Activated CD8-positive, alpha-beta memory T cell treated with anti-CD3 and anti-CD28 coated beads, Interleukin-2, amount 50 U/mL, for 1 hour (primary cell): ENCODE results near the gene CHST7.

Experiments
- DNase-seq: peaks from one replicate; pipeline ENCODE4 v3.0.0-alpha.2; 2020; ENCODE audit errors: extremely low read depth

CHST7 gene

DNA sequence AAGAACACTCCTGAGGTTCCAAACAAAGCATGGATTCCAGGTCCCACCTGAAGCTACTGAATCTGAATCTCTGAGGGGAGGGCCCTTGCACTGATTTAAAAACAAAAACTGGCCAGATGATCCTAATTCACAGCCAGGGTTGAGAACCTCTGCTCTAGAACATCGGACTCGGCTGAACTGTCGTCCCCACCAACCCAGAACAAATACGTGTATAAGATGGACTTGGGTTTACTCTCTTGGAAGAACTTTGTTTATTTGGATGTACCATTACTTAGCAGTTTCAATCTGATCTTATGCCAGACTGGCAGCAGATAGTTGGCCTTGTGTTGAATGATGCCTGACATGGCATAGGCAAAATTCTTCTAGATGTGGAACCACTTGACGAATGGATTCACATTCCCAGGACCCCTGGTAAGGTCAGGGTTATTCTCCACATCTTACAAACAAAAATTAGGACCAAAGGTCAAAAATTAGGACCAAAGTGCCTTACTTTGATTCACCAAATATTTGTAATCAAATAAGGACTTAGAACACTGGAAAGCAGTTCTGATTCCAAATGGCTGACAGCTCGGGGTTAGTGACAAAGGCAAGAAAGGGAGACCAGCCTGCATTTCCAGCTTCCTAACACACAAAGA, 29.0 kb downstream of the CHST7 start:
- DNase-seq: no peak

DNA sequence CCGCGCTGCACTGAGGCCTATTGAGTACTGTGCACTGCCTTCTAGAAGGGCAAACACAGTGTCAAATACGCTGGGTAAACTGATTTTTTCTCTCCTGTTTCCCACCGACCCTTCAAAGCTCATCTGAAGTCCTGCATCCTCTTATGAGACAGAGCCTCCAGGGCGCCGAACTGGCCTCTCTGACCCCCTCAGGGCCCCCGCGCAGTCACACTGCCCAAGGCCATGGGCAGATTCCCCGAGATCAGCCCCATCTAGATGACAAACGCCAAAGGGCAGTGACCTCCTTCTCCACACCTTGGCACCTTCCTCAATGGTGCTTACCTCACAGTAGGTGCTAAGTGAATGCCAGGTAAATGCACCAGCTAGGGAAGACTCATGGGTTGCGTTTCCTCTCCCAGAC, 34.4 kb downstream of the CHST7 start:
- DNase-seq: no peak

DNA sequence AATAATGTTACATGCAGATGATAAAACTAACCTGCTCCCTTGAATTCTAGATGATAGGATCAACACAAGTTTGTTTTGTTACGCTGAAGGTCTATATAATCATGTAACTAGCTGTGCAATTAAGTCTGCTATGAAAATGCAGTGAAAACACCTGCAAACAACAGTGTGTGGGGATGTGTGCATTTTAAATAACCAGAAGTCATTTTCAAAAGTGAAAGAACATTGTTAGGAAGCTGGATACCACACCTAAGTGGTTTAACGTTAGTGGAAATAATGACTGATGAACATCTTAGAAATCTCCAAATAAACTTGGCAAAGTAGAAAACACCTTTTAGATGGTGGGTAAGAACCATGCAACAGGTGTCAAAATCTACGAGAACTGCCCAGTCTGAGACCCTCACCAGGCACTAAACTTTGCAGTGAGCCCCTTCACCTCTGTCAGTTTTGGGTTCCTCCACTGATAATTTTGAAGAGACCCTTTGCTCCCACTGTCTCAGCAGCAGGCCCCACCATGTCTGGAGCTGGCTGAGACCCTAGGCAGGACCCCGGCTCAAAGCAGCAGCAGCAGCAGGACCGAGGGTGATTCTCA, 36.6 kb downstream of the CHST7 start:
- no peak for DNase-seq

DNA sequence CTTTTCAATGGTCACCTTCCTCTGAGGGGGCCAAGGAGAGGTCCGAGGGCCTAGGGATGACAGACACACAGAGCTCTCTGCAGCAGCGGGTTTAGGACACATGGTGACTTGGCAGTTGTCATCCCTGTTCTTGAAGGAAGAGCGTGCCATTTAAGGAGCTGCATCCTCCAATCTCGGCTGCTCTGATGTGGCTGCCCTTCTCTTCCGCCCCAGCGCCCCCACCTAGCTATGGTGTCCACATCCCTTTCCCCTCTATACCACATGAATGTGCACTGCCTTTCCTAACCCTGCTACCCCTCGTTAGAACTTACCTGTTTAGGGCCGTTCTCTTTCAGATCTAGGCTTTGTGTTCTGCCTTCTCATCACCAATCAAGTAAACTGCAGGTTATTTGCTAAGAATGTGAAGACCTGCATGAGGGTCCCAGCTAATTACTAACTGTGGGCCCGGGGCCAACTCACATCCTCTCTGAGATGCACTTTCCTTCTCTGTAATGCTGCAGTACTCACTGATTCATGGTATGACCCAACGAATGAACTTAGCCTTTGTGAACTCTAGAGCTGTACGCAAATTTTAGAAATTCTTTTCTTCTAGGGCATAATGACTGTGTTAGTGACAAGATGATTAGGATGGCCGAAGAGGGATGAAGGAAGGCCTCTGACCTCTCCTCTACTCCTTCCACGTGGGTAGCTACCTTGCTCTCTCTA, 38.2 kb downstream of the CHST7 start:
- DNase-seq: no peak

DNA sequence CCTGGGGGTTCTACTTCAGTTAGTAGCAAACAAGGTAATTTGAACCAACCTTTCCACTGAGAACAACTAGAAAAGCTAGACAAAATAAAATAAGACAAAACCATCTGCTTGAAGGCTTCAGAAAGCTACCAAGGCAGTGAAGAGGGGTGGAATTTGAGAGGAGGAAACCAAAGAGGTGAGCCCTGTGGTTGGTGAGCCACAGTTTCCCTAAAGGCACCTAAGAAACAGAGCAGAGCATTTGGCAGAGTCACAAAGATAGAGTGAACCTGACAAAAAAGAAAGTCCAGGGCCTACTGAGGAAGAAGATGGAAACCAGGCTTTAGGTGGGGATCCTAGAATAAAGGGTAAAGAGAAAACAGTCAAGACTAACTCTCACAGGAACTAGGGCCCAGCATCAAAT, 44.3 kb downstream of the CHST7 start:
- no peak for DNase-seq

DNA sequence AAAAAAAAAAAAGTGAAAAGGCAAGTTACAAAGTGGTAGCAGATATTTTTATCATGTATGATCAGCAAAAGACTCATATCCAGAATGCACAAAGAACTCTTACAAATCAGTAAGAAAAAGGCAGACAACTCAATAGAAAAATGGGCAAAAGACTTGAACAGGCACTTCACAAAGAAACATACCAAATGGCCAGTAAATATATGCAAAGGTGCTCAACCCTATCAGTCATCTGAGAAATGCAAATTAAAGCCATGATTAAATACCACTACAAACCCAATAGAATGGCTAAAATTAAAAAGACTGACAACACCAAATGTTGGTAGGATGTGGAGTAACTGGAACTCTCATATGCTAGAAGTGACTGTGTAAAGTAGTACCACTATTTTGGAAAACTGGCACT, 45.4 kb downstream of the CHST7 start:
- no peak for DNase-seq

DNA sequence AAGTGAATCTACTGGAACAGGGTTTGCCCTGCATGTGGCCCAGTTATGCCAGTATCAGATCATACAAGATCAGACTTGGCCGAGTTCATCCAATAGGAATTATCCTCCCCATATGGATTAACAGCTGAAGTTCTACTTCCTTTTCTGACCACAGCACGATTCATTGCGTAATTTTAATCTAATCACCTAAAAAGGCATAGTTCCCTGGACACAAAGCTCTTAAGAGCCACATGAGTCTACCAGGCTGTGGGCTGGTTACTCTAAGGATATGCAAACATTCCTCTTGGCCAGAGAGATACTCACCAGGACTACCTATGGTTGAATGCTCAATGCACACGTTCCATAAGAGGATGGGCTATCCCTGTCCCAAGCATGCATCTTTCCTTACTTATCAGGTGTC, 46.9 kb downstream of the CHST7 start:
- no peak for DNase-seq

DNA sequence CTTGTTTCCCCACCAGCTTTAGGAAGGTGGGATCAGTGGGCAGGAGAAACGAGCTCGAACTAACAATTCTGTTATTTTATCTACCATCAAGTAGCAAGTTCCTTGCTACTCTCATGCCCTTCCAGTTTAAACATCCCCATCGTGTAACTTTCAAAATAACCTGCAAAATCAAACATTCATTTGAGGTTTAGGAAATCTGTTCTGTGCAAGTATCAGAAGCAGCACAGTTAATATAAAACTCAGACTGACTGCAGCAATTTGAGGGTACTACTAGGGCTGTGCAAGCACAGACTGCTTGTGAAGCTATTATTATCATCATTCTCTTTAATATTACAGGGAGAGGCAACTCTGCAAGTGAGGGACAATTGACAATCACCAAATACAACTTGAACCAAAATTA, 48.0 kb downstream of the CHST7 start:
- DNase-seq: no peak

DNA sequence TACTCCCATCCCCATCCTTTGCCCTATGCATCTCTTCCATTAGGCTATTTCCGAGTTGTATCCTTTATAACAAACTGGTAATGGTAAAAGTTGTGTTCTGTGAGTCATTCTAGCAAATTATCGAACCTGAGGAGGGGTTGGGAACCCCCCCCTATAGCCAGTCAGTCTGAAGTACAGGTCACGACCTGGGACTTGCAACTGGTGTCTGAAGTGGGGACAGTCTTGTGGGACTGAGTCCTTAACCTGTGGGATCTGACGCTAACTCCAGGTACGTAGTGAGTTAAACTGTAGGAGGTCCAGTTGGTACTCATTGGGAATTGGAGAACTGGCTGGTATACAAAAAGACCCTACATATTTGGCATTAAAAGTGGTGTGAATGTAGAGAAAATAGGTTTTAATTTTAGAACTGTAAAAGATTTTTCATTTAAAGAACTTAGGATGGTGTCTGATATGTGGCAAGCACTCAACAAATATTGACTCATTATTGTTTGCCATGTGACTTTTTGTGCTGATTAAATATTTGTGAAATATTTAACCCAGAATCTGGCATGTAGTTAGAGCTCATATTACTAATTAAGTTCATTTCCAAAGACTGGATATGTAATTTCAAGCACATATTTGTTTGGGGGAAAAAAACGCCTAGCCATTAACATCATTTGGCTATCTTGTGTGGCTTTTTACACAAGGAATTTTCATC, 50.7 kb downstream of the CHST7 start:
- no peak for DNase-seq

DNA sequence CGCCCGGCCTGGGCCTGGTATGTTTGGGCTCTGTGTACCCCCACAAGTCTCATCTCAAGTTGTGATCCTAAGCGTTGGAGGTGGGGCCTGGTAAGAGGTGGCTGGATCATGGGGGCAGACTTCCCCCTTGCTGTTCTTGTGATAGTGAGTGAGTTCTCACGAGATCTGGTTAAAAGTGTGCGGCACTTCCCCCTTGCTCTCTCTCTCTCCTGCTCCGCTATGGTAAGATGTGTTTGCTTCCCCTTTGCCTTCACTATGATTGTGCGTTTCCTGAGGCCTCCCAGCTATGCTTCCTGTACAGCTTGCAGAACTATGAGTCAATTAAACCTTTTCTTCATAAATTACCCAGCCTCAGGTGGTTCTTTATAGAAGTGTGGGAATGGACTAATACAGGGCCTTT, 53.0 kb downstream of the CHST7 start:
- no peak for DNase-seq

DNA sequence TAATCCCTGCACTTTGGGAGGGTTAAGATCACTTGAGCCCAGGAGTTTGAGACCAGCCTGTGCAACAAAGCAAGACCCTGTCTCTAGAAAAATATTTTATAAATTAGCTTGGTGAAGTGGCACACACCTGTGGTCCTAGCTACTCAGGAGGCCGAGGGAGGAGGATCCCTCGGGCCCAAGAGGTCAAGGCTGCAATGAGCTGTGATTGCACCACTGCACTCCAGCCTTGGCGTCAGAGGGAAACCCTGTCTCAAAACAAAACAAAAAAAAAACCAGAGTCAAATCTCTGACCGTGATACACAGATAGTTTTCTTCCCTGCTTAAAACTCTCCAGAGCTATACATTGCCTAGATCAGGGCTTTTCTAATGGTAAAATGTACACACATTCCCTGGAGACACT, 53.5 kb downstream of the CHST7 start:
- DNase-seq: no peak

DNA sequence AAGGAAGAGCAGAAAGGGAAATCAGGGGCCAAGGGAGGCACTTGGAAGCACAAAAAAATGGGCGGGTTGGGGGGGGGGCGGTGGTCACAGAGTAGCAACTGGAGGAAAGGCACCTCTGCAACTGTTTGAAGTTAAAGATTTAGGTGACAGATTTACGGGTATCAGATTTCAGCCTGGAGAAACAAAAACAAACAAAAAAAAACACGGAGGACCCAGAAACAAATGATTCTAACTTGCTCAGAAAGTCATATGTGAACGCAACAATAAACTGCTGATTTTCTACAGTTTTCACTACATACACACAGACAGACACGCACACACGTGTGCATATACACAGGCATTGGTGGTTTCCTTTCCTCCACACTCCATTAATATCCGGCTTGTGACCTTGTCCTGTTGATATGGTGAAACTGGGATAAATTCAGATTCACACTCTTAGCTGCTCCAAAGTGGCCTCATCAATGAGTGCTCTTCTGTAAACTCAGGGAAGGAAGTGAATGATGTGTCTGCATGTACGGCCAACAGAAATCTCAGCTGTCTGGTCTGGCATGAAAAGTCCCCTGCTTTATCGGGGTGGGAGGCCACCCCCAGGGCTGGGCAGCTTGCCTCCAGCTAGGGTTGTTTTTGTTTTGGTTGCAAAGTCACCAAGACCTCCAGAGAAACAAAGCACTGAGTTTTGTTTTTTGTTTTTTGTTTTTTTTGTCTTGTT, 54.3 kb downstream of the CHST7 start:
- DNase-seq: no peak

DNA sequence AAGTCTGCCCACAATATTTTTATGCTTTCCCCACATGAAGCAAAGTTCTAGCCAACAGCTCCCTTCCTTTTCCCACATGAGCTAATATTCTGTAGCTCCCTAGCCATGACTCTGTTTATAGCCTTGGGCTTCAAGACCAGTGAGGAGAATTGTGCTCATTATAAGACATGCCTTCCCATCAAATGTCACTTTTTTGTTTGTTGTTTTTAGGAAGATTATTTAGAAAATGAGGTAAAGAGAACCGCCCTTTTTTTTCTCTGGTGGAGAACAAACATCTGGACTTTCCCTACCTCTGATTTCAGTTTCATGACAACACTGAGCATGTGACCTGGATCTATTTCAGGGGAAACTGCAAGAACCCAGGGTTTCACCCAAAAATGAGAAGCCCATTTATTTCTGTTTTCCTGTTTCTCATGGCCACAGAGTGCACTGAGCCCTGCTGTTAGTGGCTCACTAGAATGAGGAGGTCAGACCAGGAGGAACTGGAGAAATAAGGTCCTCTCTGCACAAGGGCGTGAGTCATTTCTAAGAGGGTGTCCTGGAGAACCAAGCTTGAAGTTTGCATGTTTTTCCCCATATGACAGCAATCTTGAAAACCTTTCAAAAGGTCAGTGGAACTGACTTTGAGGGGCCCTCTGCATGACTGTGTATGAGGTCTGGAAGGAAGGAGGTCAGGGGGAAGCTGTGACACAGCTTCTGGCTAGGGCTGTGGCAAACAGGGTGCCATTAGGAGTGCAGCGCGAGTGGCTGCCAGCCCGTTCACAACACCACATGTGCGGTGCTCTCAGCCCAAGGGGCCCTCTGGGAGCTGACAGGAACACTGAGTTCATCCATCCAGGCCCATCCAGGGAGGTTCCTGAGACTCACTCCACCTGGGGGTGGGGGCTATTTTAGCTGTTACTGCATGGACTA, 55.2 kb downstream of the CHST7 start:
- no peak for DNase-seq

DNA sequence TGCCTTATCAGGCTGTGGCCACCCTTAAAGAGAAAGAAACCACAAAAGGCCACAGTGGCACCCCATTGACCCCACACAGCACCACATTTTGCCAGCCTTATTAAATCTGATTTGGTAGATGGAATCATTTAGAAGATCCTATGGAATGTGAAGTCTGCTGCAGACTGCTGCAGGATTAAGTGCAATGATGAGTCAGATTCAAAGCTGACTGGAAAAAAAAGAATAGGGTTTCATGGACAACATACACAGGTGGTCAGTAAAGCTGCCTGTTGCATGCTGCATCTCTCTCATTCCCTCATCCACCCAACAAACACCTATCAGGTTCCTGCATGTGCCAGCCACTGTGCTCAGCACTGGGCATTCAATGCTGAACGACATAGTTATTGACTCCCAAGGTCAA, 56.6 kb downstream of the CHST7 start:
- DNase-seq: no peak

DNA sequence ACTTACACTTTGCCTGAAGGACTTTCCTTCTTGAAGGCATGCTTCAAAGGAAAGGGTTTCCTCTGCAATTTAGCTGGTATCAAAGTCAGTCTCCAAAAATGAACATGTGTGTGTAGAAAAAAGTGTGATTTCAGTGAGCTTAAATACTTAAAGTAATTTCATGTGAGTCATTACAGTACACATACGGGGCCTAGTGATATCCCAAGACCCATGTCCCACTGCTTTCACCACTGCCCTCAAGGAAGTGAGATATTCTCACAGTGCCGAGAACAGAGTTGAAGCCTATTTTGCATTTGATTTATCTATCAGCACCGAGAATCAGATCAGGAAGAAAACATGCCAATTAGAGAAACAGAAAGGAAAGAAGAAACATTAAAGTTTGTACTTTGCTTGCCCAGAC, 61.0 kb downstream of the CHST7 start:
- no peak for DNase-seq

DNA sequence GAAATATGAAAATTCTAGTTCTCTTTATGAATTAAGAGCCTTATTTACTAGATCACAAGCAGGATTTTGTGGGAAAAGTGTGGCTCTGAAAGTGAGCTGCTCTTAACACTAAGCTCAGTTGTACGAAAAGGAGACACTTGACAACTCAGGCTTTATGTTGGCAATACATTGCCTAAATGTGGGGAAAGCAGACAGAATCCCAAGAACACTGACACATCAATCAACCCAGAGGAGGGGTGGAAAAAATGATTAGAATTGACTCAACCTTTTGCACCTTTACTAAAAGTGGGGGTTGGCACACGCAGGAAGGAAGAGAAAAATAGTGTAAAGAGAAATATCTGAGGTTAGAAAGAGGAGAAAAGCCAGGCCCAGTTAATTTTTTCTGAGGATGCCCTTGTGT, 61.6 kb downstream of the CHST7 start:
- no peak for DNase-seq

DNA sequence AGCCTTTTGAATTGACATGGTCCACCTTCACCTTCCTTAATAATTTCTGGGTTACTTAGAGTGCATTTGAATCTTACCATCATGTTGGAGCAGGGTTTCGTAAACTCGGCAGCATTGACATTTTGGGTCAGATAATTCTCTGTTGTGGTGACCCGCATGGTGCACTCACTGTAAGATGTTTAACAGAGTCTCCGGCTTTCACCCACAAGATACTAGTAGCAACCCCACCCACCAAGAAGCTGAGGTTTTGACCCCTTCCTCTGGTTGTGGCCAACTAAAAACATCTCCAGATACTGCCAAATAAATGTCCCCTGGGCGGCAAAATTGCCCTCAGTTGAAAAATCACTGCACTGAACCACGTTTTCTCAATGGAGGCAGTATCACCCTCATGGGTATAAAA, 62.7 kb downstream of the CHST7 start:
- DNase-seq: no peak

DNA sequence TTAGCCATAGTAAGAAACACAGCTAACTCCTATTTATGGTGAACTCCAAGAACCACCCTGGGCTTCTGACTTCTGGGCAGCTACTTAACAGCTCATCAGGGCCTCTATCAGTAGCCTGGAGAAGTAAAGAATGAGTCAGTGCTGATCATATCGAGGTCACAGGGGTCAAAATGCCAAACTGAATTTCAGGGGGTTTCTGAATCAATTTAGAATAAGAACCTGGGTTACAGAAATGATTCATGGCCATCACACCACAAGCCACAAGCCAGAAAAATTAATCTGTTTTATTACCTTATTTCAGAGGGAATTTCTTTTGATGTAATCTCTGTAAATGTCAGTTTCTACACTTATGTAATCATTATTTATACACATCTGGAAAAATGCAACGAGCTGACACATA, 64.4 kb downstream of the CHST7 start:
- no peak for DNase-seq

DNA sequence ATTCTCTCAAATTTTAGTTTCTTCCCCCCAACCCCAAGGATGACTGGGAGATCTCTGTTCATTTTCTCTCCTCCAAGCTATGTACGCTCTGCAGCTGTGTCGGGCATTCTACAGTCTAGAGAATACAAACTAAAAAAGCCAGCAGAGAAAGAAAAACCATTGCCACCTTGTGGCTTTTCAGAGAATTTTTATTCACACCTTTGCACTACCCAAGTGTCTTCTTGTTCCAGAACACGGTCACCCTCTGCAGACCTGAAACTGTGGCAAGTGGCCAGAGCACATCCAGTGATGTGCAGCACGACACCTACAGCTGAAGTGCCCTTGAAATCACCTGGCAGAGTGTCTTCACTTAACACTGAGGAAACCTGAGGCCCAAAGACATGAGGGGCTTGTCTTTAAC, 68.6 kb downstream of the CHST7 start:
- no peak for DNase-seq

DNA sequence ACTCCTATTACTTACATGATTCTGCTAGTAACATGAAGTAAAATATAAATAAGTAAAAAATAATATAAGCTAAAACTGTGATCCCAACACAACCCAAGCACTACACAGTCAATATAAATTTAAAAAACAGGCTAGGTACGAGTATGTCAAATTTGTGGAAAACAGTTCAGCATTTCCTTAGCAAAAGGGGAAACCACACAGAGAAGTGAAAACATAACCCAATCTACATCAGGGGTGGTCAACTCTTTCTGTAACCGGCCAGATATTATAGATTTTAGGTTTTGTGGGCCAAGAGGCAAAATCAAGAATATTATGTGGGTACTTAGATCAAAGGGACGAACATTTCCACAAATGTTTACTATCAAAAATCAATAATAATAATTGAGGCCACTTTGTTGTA, 70.1 kb downstream of the CHST7 start:
- DNase-seq: no peak

DNA sequence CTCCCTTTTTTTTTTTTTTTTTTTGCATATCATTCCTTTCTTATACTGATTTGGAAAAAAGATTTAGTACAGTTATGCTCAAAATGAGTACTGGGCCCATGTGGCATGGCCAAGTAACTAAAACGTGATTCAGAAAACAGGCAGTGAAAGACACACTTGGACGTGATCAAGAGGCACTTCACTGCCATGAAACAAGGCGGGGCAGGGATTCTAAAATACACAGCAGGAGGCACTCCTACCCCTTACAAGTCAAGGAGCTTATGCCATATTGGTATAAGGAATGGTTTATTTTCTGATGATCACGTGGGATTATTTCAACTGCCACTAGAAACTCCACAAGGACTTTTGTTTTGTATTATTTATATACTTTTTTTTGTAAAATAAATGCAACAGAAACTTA, 72.0 kb downstream of the CHST7 start:
- no peak for DNase-seq
